GM15510 (cell line): ENCODE results near the gene ITGB5.

Experiments used
- POLR2A ChIP-seq: IDR thresholded peaks from 3 replicates; pipeline ENCODE4 v1.6.1; 2011; ENCODE audit warnings: borderline replicate concordance; ENCODE audit not compliant: insufficient read length; ENCODE audit errors: extremely low read depth

The ITGB5 gene

DNA sequence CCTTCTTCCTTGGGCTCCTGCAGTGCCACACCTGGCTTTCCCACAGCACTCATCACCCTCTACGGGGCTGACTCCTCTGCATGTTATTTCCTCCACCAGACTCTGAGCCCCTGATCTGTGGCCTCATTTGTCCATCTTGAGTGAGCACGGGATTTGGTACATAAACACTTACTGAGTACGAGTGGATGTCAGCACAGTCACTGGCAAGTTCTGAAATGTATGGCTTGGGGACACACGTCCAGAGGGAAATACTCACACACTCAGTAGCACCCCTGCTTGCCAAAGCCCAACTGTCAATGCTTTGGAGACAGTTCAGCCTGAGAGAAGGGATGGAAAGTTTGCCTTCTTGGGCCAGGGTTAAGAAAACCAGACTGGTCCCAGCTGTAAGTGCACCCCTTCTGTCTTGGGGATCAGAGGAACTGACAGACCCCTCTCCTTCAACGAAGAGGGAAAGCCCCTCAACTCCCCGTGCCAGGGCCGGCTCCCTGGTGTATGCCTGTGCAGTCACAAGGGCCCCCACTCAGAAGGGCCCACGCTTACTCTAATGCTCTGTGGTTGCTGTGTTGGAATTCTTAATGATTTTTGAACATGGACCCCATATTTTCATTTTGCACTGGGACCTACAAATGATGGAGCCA, 85.0 kb downstream of the ITGB5 start:
- no peak for TF ChIP-seq POLR2A

DNA sequence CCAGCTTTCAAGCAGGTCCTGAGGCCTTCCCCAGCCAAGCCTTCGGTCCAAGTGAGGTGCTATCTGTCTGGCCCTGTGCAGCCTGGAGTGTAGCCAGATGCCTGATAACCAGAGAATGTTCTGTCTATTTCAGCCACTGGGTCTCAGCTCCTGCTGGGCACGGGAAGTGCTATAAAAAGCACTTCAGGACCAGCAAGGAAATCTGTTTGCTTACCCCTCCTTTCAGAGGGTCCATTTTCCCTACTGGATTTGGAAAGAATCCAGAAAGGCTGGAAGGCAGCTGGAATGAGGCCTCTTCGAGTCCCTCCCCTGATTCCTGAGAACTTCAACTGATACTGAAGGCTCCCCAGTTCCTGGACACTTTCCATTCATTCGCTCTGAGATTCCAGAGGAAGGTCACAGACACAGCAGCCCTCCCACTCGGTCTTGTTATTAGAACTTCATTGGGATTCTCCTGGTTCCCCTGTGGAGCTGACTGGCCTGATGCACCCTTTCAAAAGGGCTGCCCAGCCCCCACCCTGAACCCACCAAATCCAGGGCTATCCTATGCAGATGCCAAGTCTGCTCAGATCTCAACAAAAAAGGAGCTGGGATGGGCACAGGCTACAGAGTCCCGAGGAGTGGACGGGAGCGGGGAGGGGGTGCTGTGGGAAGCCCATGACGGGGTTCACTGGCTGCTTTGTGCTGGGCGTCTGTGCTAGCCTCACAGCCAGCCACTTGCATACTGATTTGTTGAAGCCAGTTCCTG, 86.5 kb downstream of the ITGB5 start:
- no peak for TF ChIP-seq POLR2A

DNA sequence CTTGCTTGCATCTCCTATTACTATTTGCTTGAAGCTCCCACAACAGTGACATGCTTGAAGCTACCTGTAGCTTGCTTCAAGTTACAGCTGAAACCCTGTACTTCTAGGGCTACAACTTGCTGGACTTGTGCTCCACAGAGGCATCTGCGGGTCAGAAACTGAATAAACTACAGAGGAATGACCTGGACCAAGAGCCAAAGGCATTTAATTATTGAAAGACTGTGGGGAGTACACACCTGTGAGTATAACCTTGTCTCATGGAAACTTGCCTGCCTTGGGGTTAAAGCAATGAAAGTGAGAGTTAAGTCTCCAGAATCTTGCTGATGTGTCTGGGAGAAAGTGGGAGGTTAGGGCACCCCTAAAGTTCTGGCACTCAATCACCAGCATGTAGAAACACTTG, 87.1 kb downstream of the ITGB5 start:
- TF ChIP-seq POLR2A = no peak

DNA sequence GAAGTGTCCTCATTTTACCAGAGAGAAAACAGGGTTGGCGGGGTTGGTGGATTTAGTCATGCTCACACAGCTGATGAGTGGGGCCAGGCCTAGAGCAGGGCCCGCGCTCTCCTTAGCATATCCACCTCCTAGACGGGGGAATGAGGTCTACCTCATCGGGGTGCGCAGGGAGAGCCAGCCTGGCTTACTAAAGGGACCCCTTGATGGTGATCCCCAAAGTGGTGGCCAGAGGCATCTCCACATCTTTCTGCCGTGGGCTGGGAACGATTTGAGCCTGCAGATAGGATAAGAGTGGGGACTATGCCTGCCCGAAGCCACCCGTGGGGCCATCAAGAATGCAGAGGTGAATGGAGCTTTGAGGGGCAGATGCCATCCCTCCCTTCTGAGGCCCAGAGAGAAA, 87.5 kb downstream of the ITGB5 start:
- TF ChIP-seq POLR2A = no peak

DNA sequence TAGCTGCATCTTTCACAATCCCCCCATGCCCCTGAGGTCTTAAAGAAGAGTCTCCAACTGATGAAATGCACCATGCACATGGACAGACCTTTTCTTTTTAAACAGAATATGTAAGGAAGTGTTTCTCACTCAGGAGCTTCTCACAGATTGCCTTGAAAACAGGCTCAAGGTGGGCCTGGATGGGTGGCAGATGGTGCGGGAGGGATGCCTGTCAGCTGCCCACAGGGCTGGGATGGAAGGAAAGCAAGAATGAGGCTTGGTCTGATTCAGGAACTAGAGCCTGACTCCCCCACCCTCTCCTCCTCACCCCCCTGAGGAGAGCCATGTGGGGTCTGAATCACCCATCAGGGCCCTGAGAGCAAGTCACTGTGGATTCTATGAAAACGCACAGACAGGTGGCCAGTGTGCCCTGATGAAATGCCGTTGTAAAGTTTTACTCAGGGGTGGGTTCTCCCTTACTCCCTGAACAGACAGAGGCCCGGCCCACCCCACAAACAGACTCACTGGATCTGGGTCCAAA, 89.7 kb downstream of the ITGB5 start:
- TF ChIP-seq POLR2A = no peak

DNA sequence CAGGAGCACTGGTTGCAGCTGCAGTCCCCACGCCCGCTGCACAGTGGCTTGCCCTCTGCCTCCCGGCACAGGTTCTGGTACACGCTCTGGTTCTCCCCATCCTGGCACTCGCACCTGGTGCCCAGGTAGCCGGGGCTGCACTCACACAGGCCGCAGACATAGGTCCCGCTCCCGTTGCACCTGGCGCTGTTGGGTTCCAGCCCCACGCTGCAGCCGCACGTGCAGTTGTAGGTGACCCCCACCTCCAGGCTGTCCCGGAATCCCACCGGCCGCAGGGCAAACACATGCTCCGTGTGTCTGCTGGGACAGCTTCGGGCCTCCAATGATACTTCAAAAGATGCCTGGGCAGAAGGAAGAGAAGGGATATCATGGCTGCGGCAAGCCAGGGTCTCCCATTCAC, 90.7 kb downstream of the ITGB5 start:
- no peak for TF ChIP-seq POLR2A

DNA sequence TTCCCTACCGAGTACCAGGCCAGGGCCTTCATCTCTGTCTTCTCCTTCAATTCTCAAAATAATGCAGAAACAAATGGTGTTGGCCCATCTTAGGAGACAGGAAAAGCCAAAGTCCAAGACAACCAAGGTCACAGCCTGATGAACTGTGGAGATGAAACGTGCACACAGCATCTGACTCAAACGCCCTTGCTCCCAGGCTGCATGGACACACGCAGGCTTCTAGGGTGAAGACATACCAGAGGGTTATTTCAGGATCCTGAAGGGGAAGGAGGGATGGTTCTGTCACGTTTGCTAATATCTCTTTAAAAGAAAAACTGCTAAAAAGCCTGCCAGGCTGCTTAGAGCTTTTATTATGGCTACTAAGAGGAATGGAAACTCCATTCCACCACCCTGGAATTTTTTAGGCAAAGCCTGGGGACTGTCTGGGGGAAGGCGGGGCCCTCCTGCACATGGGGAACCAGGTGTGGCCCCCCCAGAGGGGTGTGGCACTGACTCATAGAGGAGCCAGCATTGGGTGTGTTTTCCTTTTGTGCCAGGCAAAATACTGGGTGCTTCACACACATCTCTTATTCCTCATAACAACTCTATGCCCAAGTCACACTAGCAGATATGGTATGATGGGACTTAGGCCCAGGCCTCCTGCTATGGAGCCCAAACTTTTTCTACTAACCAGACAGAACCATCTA, 94.0 kb downstream of the ITGB5 start:
- no peak for TF ChIP-seq POLR2A

DNA sequence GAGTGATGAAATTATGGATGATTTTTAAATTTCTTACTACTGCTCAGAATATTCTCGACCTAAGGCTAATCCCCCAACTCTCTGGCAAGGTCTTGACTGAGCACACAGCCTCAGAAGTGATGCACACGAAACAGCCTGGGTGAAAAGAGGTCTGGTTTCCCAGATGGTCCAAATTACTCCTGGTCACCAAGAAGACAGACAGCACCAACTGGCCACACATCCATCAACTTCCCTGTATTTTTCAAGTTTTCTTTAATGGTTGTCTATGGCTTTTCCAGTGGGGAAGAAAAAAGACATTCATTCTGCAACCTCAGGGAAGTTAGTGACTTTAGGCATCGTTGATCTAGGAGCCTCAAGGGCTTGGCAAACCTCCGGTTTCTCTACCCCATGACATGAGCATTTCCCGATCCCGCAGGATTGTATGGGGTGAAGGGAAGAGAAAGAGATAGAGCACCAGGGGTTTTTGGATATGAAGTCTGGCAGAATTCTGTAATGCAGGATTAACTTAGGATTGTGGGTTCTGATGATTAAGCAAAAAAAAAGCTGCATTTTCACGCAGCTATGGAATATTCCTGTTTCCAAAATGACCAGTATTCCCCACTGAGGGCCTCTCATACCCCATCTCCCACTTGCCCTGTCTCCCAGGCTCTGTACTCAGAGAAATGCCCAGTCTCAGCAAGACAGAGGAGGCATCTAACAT, 94.7 kb downstream of the ITGB5 start:
- TF ChIP-seq POLR2A = no peak

DNA sequence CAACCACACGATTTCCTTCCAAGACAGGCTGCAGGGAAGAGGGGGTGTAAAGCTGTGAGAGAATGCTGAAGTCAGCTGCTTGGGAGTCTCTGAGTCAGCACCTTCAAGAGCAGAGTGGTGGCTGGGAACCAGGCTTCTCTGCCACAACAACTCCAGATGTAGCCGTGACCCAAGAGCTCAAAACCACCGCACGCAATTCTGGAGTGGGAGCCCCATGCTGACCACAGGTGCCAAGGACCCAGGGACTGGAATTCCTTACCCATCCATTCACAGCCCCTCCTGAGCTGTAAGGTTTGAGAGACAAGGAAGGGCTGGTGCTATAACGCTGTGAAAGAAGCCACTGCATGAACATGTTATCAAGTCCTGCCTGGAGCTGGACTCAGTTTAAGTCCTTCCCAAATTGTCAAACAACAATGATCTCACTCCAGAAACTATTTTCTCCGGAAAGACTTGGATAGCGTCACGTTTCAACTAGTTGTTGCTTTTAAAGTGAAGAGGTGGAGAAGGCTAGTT, 95.5 kb downstream of the ITGB5 start:
- TF ChIP-seq POLR2A = no peak

DNA sequence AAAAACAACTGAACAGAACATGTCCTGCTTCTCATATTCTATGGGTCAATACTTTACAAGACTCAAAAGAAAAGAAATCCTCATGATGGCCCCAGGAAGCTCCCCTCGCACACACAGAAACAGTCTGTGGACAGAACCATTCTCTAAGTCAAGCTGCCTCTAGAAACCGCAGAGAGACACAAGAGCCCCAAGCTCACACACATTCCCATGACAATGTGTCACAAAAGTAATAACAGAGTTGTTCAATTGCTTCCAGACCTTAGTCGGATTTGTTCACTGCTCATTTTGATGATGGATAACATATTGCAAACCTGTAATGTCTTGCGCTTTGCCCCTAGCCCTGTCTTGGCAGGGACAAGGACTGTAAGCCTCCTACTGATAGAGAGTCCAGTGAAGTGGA, 96.0 kb downstream of the ITGB5 start:
- no peak for TF ChIP-seq POLR2A

DNA sequence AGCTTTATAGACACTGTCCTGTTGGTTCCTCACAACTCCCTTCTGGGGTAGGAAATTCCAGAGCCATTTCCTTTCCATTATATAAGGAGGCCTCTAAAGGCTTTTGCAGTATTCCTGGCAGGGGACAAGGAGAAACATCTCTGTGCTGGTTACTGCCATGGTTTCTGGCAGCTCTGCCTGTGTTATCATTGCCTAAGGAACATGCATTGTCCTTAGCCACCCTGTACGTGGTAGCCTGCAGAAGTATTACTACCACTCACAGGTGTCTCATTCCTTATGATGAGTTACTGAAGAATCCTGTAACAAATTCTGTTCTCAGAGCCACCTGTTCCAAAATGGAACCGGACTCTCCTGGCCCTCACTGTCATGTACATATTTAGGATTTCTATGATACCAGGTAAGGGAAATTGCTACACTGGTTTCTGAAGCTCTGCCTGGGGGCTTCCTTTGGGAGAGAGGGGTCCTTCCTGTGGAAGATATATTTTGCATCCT, 98.9 kb downstream of the ITGB5 start:
- no peak for TF ChIP-seq POLR2A

DNA sequence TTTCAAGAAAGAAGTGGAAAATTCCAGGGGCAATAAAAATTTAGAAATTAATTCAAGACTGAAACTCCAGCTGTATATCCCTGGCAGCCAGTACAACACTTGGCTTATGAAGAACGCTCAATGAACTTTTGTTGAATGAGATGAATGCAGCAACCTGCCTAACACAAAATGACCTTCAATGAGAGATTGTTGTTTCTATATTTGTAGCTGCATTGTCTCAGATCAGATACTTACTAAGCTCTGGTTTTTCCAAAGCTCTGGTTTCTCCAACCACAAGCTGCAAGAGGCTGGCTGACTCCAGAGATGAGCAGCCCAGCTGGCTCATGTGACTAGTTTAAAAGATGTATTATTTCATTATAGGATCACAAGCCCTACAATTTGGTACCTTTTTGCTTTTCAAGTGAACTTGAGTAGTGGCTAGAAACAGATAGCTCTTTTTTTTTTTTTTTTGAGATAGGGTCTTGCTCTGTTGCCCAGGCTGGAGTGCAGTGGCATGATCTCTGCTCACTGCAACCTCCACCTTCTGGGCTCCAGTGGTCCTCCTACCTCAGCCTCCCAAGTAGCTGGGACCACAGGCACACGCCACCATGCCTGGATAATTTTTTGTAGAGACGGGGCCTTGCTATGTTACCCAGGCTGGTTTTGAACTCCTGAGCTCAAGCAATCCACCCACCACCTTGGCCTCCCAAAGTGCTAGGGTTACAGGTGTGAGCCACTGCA, 99.5 kb downstream of the ITGB5 start:
- no peak for TF ChIP-seq POLR2A

DNA sequence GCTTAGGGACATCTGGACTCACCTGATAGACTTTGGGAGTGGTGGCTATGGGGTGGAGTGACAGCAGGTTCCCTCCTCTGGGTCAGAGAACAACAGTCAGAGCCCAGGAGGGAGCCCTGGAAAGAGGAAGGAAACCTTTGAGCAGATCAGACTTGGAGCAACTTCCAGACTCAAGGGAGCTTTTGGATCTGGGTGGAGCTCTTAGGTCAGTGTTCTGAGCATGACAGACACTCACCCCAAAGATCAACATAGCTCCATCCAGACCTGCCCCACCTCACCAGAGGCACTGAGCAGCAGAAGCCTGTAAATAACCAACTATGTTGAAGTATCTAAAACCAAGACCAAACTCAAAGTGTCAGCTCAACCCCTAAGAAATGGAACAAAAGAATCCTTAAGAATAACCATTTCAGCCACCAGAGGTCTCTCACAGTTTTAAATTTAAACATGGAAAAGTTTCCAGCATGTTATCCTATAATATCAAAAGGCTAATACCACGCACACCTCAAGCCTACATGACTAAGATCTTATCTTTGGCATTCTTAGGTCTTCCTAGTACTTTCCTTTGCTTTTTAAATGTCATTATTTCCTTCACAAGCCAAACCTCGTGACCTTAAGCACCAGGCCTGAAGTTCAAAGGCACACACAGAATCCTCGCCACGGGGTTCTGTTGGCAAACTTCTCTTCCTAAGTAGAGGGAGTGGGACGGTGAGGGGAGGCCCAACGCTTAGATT, 100.5 kb downstream of the ITGB5 start:
- TF ChIP-seq POLR2A = no peak
